Mammary epithelial cell (primary cell): ENCODE results near the gene SLC2A5.

ENCODE experiments used
- CTCF ChIP-seq, 2 donors: IDR thresholded peaks in 1 of 2; conservative IDR thresholded peaks in 1 of 2; 2 replicates each; pipeline ENCODE4 v1.5.1; 2011 to 2012; ENCODE audit warnings: inconsistent platforms in 2 of 2, low read length in 2 of 2, mild to moderate bottlenecking in 2 of 2, control low read depth in 1 of 2, low read depth in 1 of 2; ENCODE audit not compliant: insufficient read depth in 1 of 2; ENCODE audit errors: extremely low read depth in 1 of 2
- EZH2 ChIP-seq: IDR thresholded peaks from 2 replicates; pipeline ENCODE4 v1.6.1; 2012; ENCODE audit warnings: low read length, inconsistent platforms, borderline replicate concordance

- TF ChIP-seq CTCF (conservative IDR thresholded peaks at IDR 0.05 in 1 of 2, IDR thresholded peaks at IDR 0.05 in 1 of 2; ENCODE audit: extremely low read depth in 1 of 2, insufficient read depth in 1 of 2, low read depth in 1 of 2, low read length in 2 of 2) = no peak
- no peak for TF ChIP-seq EZH2
Measured at GRCh38 chr1:9005395-9005708, 64.1 kb downstream of the SLC2A5 start.
